Heart right ventricle (tissue), 16 donors: ENCODE data around the gene DDB1. TPM values are rescaled to one million over a fixed set of nuclear protein-coding genes. Genes with fewer than 3 reads are reported as not detected.

Source experiments
- ATAC-seq, 8 donors: fragments of 200-7000 bp; cut with Tn5 transposase; one replicate each; pipeline ENCODE4 v1.9.1; 2020; ENCODE audit warnings: mild to moderate bottlenecking in 8 of 8, moderate library complexity in 8 of 8, moderate number of reproducible peaks in 1 of 8
- DNase-seq, 2 donors: peaks; one replicate each; pipeline ENCODE4 v3.0.0-alpha.2; 2020
- H3K27ac ChIP-seq, 10 donors: fragments of 200-600 bp; sonication (generic) in 2 of 10; one replicate each; pipeline versions ENCODE4 v1.5.0 to v1.8.0; 2020 to 2022; ENCODE audit warnings: mild to moderate bottlenecking in 3 of 10
- H3K27me3 ChIP-seq, 7 donors: fragments of 200-600 bp; one replicate each; pipeline ENCODE4 v1.8.0; 2021 to 2022; ENCODE audit warnings: mild to moderate bottlenecking in 2 of 7
- H3K36me3 ChIP-seq, 9 donors: fragments of 200-600 bp; sonication (generic) in 1 of 9; one replicate each; pipeline versions ENCODE4 v1.5.0 to v1.8.0; 2020 to 2022; ENCODE audit warnings: mild to moderate bottlenecking in 2 of 9
- H3K4me1 ChIP-seq, 9 donors: fragments of 200-600 bp; sonication (generic) in 1 of 9; one replicate each; pipeline versions ENCODE4 v1.5.0 to v1.8.0; 2020 to 2022; ENCODE audit warnings: mild to moderate bottlenecking in 4 of 9
- H3K4me3 ChIP-seq, 10 donors: fragments of 200-600 bp; sonication (generic) in 2 of 10; one replicate each; pipeline versions ENCODE4 v1.5.0 to v1.8.0; 2020 to 2022; ENCODE audit warnings: mild to moderate bottlenecking in 7 of 10, moderate library complexity in 2 of 10
- H3K9me3 ChIP-seq, 11 donors: fragments of 200-600 bp in 10 of 11; sonication (generic) in 2 of 11; one replicate each; pipeline versions ENCODE4 v1.5.0 to v1.8.0; 2013 to 2022; ENCODE audit warnings: mild to moderate bottlenecking in 2 of 11, control low read depth in 1 of 11, moderate library complexity in 1 of 11
- WGBS, 2 donors: extraction: QIAGEN DNeasy Blood & Tissue Kit; methylation state at CpG; one replicate each; pipeline ENCODE4 v1.1.7; 2013; ENCODE audit warnings: inconsistent platforms in 1 of 2; 5-methylcytosine and 5-hydroxymethylcytosine counted together
- intact Hi-C, 10 donors: fragments of 100-400 bp; cut with DNase I; formaldehyde crosslinking; loops; one replicate each; pipeline versions ENCODE4 v1.11.1 to v1.14.2; 2022
- polyA plus RNA-seq, 2 donors: library from polyadenylated mRNA; stranded (reverse); fragments of 200-250 nt; gene quantifications; one replicate each; pipeline ENCODE4 v1.2.3, GENCODE V29; 2013
- total RNA-seq, 10 donors: library from RNA; stranded (reverse); fragmentation: NEBNext Ultra II Directional in 3 of 10; extraction: Animal tissue kit (Norgen Biotek cat#: 25700) in 3 of 10; gene quantifications; one replicate each; pipeline versions ENCODE4 v1.2.1 to v1.2.4, GENCODE V29; 2021 to 2023
- TF ChIP-seq, protein P1 (sequence below), 9 donors: fragments of 200-600 bp; sonication (generic) in 2 of 9; IDR thresholded peaks; one replicate each; pipeline versions ENCODE4 v1.5.0 to v1.8.0; 2021 to 2022; ENCODE audit warnings: antibody characterized with exemption in 9 of 9, mild to moderate bottlenecking in 5 of 9, moderate library complexity in 1 of 9
- donor health status: Arrhythmogenic right ventricular cardiomyopathy.
- donor health status: ischemic (EF 13 %, LVEDD 7.1; RV severe dilation, severe dysfunction).
- donor health status: healthy with polysubstance abuse.
- donor health status: DM: no; HTN: yes; CAD: no.
- donor health status: DM: no; HTN: no; CAD: no.
- donor health status: ischemic (EF 25% LVEDD 6.9; RV normal size, moderate dysfunction).
- donor health status: ischemic (EF 25% LVEDD 5.7; RV mildly dilated, moderate dysfunction).
- donor health status: healthy.
- donor health status: DM: yes; HTN: yes; CAD: no.
- donor health status: Ischemic cardiomyopathy.
- donor health status: ischemic (EF 35%, LVEDD 5.7; RV mildly dilated, moderate dysfunction).
- donor health status: nonischemic (EF 11% LVEDD 7.7; RV severe dilation, severe dysfunction).
- donor health status: DM: yes; HTN: yes; CAD: no.
- donor health status: PGD.
- donor health status: ischemic (EF 29% LVEDD 5.4; RV normal size, mild dysfunction).
- donor health status: nonischemic (EF 23%, LVEDD 6.1; RV moderate dilation, normal function).

Gene DDB1
- total and polyA plus RNA-seq, 12 donors = 59.0 to 147 (median 129) TPM

DNA sequence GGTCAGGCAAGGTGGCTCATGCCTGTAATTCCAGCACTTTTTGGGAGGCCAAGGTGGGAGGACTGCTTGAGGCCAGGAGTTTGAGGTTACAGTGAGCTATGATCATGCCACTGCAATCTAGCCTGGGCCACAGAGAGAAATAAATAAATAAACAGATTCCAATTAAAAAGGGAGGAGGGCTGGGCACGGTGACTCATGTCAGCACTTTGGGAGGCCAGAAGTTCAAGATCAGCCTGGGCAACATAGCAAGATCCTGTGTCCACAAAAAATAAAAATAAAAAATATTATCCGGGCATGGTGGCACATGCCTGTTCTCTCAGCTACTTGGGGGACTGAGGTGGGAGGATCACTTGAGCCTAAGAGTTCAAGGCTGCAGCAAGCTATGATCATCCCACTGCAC is 21.3 kb upstream of the DDB1 start:
- no peak overlapping the region for H3K4me3 ChIP-seq
- TF ChIP-seq, protein P1, sequence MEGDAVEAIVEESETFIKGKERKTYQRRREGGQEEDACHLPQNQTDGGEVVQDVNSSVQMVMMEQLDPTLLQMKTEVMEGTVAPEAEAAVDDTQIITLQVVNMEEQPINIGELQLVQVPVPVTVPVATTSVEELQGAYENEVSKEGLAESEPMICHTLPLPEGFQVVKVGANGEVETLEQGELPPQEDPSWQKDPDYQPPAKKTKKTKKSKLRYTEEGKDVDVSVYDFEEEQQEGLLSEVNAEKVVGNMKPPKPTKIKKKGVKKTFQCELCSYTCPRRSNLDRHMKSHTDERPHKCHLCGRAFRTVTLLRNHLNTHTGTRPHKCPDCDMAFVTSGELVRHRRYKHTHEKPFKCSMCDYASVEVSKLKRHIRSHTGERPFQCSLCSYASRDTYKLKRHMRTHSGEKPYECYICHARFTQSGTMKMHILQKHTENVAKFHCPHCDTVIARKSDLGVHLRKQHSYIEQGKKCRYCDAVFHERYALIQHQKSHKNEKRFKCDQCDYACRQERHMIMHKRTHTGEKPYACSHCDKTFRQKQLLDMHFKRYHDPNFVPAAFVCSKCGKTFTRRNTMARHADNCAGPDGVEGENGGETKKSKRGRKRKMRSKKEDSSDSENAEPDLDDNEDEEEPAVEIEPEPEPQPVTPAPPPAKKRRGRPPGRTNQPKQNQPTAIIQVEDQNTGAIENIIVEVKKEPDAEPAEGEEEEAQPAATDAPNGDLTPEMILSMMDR (IDR thresholded peaks at IDR 0.05) = no peak
- whole genome bisulfite sequencing, 2 donors = 85 to 88% methylated on average over 2 of the region's 2 CpGs
- H3K9me3 ChIP-seq = no peaks in the 10 kb centered on the region
- H3K27ac ChIP-seq = no peak overlapping the region
- no peaks in the 10 kb centered on the region for H3K27me3 ChIP-seq
- peaks cover 0 to 67% (median 7%) of the 10 kb centered on the region in 9 donors for H3K36me3 ChIP-seq
- DNase-seq (no peak), ATAC-seq (no peak)
- H3K4me1 ChIP-seq = peaks cover 0 to 18% (median 0%) of the 10 kb centered on the region in 9 donors
- intact Hi-C loops = no loop called here

DNA sequence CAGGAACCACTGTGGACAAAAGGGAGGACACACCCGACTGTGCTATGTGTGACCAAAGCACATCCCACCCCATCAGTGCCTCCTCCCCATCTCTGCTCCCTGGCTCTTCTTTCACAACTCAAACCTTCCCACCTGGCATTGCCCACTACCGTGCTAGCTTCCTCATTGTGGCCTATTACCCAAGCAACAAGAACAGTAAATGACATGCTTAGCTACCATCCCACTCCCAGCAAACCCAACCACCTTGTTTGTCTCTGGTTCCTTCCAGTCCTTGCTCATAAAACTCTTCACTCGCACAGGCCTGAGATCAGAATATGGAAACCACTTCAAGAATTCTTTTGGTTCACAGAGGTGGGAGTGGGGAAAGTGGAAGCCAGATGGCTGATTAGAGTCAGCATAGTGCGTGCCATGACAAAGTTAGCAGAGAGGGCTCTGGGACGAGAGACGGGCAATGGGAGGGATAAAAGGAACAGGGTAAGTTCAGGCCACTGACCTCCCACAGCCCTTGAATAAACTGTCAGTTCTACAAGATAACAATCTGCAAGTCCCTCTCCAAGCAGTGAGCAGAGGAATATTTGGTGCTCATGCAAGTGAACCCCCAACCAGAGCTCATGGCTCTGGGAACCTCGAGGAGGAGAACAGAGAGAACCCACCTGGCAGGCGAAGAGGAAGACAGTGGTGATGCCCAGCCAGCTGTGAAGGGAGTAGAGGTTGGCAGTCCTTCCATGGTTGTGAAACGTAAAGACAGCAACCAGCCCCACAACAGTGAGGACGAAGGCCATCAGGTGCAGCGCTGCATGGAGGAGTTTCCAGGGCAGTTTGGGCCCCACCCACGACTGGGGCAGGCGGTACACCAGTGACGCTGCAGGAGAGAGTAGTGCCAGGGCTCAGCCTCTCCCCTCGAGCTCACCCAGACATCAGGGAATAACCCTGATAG is 20.5 kb upstream of the DDB1 start:
- intact Hi-C loops = no loop called here
- TF ChIP-seq, protein P1 (IDR thresholded peaks at IDR 0.05) = no peak
- 88 to 89% methylated on average over 15 of the region's 15 CpGs for WGBS, 2 donors
- Histone ChIP-seq H3K36me3 (peaks cover 0 to 75% (median 7%) of the 10 kb centered on the region in 9 donors), H3K27ac (no peak overlapping the region), H3K4me1 (peaks cover 0 to 19% (median 0%) of the 10 kb centered on the region in 9 donors), H3K9me3 (no peaks in the 10 kb centered on the region), H3K27me3 (no peaks in the 10 kb centered on the region), H3K4me3 (no peak overlapping the region)
- ATAC-seq = no peak
- no peak for DNase-seq

DNA sequence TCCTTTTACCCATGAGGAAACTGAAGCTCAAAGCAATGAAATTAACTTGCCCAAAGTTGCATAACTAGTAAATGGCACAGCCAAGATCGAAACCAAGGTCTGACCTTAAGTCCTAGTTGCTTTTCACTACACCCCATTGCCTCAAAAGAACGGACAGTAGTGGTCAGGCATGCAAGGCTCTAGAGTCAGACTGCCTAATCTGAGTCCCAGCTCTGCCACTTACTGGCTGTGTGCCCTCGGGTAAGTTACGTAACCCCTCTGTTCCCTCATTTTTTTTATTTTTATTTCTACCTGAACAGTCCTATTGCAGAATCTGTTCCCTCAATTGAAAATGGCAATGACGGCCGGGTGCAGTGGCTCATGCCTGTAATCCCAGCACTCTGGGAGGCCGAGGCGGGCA is 19.1 kb upstream of the DDB1 start:
- Histone ChIP-seq H3K36me3 (peaks cover 0 to 88% (median 7%) of the 10 kb centered on the region in 9 donors), H3K4me1 (peaks cover 0 to 18% (median 0%) of the 10 kb centered on the region in 9 donors), H3K27ac (no peak overlapping the region), H3K27me3 (no peaks in the 10 kb centered on the region), H3K4me3 (no peak overlapping the region), H3K9me3 (no peaks in the 10 kb centered on the region)
- TF ChIP-seq, protein P1 (IDR thresholded peaks at IDR 0.05) = no peak
- ATAC-seq (no peak), DNase-seq (no peak)
- intact Hi-C loops = no loop called here
- WGBS, 2 donors = 83 to 85% methylated on average over 8 of the region's 8 CpGs

DNA sequence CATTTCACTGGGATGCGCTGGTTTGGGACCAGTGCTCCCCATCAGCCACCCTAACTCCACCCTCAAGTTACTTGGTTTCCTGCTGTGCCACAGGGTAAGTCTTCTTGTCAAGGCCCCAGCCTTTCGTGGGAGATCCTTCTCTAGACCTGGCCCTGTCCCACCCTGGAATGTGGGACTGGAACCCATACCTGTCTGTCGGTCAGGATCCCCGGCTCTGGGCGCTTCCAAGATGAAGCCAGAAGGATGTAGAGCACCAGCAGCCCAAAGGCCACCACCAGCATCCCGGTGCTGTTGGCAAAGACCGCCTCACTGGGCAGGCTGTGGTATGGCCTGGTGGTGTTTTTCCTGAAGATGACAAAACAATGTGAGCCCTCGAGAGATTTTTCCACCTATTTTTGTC is 17.9 kb upstream of the DDB1 start:
- no peak for ATAC-seq
- intact Hi-C loops = no loop called here
- WGBS, 2 donors = 95 to 97% methylated on average over 8 of the region's 8 CpGs
- Histone ChIP-seq H3K27me3 (no peaks in the 10 kb centered on the region), H3K36me3 (peaks cover 0 to 96% (median 7%) of the 10 kb centered on the region in 9 donors), H3K9me3 (no peaks in the 10 kb centered on the region), H3K4me3 (no peak overlapping the region), H3K4me1 (peaks cover 0 to 11% (median 0%) of the 10 kb centered on the region in 9 donors), H3K27ac (no peak overlapping the region)
- TF ChIP-seq, protein P1 (IDR thresholded peaks at IDR 0.05) = no peak
- no peak for DNase-seq
